ENCODE data around the gene TSPAN32. TPM values are rescaled to one million over a fixed set of nuclear protein-coding genes. Genes with fewer than 3 reads are reported as not detected.

Gene TSPAN32
- total RNA-seq, 2 experiments from 2014 or later, result 0.69 to 2.0 TPM

- intact Hi-C loops (cut with micrococcal nuclease; ENCODE audit: unreplicated experiment), result no loop called here
- no peaks in the 10 kb centered on the region for H3K79me2 ChIP-seq (ENCODE audit: insufficient read depth, low read depth, low read length)
- H3K4me3 ChIP-seq (ENCODE audit: low read depth, low read length, poor library complexity, severe bottlenecking), result no peak overlapping the region
- no peak for DNase-seq (ENCODE audit: low spot score)
- H3K27ac ChIP-seq (ENCODE audit: low read depth, low read length, poor library complexity, severe bottlenecking), result no peak overlapping the region
- no TSS peak for BruUV-seq (replicated peaks)
- no peak overlapping the region for H3K4me2 ChIP-seq (ENCODE audit: low read length)
- TF ChIP-seq, protein P1, sequence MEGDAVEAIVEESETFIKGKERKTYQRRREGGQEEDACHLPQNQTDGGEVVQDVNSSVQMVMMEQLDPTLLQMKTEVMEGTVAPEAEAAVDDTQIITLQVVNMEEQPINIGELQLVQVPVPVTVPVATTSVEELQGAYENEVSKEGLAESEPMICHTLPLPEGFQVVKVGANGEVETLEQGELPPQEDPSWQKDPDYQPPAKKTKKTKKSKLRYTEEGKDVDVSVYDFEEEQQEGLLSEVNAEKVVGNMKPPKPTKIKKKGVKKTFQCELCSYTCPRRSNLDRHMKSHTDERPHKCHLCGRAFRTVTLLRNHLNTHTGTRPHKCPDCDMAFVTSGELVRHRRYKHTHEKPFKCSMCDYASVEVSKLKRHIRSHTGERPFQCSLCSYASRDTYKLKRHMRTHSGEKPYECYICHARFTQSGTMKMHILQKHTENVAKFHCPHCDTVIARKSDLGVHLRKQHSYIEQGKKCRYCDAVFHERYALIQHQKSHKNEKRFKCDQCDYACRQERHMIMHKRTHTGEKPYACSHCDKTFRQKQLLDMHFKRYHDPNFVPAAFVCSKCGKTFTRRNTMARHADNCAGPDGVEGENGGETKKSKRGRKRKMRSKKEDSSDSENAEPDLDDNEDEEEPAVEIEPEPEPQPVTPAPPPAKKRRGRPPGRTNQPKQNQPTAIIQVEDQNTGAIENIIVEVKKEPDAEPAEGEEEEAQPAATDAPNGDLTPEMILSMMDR (conservative IDR thresholded peaks at IDR 0.05; ENCODE audit: low read length), result no peak
- TF ChIP-seq EZH2phosphoT487 (IDR thresholded peaks at IDR 0.05; ENCODE audit: borderline replicate concordance, low read depth, low read length), result no peak
- no peak overlapping the region for H2AFZ ChIP-seq (ENCODE audit: low read length)
- ChIA-PET POLR2A (interaction anchor here (0.6 kb wide), 1 partner anchor 714 kb away, joined by 3 read pairs; no protein-coding TSS in a partner anchor), CTCF (ENCODE audit: unreplicated experiment) (no interaction called here)
- no peaks in the 10 kb centered on the region for H3K4me1 ChIP-seq (ENCODE audit: insufficient read depth, low read length, poor library complexity, severe bottlenecking)
- H3K36me3 ChIP-seq (ENCODE audit: insufficient read depth, low read length), result no peaks in the 10 kb centered on the region
- H3K9me2 ChIP-seq (ENCODE audit: insufficient read depth, low read length), result no peaks in the 10 kb centered on the region
- no peaks in the 10 kb centered on the region for H3K9me3 ChIP-seq (ENCODE audit: low read length)
- H4K20me1 ChIP-seq (ENCODE audit: insufficient read depth, low read length), result no peaks in the 10 kb centered on the region
Measured at GRCh38 chr11:2367266-2368160, 65.7 kb downstream of the TSPAN32 start.

Small RNAs within 50 kb of the gene (small RNA-seq; reads per million reads assigned to genes)
- not detected for gene RNU6-878P

Other genes with a start within 250 kb of the TSPAN32 start
- not detected in 2 replicates for gene IGF2, start 162.6 kb upstream of the TSPAN32 start, total RNA-seq (2014; rRNA removed; shearing (Covaris generic))
- gene IGF2, start 162.6 kb upstream of the TSPAN32 start, total RNA-seq (2022), result not detected in 2 replicates
- not detected in 2 replicates for gene INS, start 140.8 kb upstream of the TSPAN32 start, total RNA-seq (2014; rRNA removed; shearing (Covaris generic))
- not detected in 2 replicates for gene INS, start 140.8 kb upstream of the TSPAN32 start, total RNA-seq (2022)
- not detected in 2 replicates for gene TH, start 130.2 kb upstream of the TSPAN32 start, total RNA-seq (2014; rRNA removed; shearing (Covaris generic))
- not detected in 2 replicates for gene TH, start 130.2 kb upstream of the TSPAN32 start, total RNA-seq (2022)
- not detected in 2 replicates for gene ASCL2, start 31.4 kb upstream of the TSPAN32 start, total RNA-seq (2014; rRNA removed; shearing (Covaris generic))
- not detected in 2 replicates for gene ASCL2, start 31.4 kb upstream of the TSPAN32 start, total RNA-seq (2022)
- 0.47 TPM in 1 of 2 replicates, not detected in the other for gene C11orf21, start 95 bp upstream of the TSPAN32 start, total RNA-seq (2014; rRNA removed; shearing (Covaris generic))
- gene C11orf21, start 95 bp upstream of the TSPAN32 start, total RNA-seq (2022), result 1.9 and 2.5 TPM in 2 replicates
- 233 and 290 TPM in 2 replicates for gene CD81, start 75.3 kb downstream of the TSPAN32 start, total RNA-seq (2014; rRNA removed; shearing (Covaris generic))
- 343 and 404 TPM in 2 replicates for gene CD81, start 75.3 kb downstream of the TSPAN32 start, total RNA-seq (2022)
- 40.4 and 43.5 TPM in 2 replicates for gene TSSC4, start 98.7 kb downstream of the TSPAN32 start, total RNA-seq (2014; rRNA removed; shearing (Covaris generic))
- 41.3 and 50.9 TPM in 2 replicates for gene TSSC4, start 98.7 kb downstream of the TSPAN32 start, total RNA-seq (2022)
- not detected in 2 replicates for gene TRPM5, start 142.5 kb downstream of the TSPAN32 start, total RNA-seq (2014; rRNA removed; shearing (Covaris generic))
- not detected in 2 replicates for gene TRPM5, start 142.5 kb downstream of the TSPAN32 start, total RNA-seq (2022)
- gene KCNQ1, start 143.0 kb downstream of the TSPAN32 start, total RNA-seq (2014; rRNA removed; shearing (Covaris generic)), result 0.22 and 0.72 TPM in 2 replicates
- 1.3 and 1.8 TPM in 2 replicates for gene KCNQ1, start 143.0 kb downstream of the TSPAN32 start, total RNA-seq (2022)